GM13976 (cell line): ENCODE measurements around the gene CRYZL1.

Source experiments
- DNase-seq: peaks from one replicate; pipeline ENCODE4 v3.0.0; 2012; ENCODE audit warnings: low spot score
- in situ Hi-C: fragments of 300-500 bp; cut with MboI; formaldehyde crosslinking; loops from one replicate; pipeline ENCODE4 v1.12.0; 2022; ENCODE audit warnings: low sequenced_read_pairs, mixed read lengths, inconsistent platforms; ENCODE audit not compliant: unreplicated experiment
- TF ChIP-seq, protein P1 (sequence below): IDR thresholded peaks from 2 replicates; pipeline ENCODE4 v1.5.1; 2012; ENCODE audit warnings: borderline replicate concordance, mild to moderate bottlenecking; ENCODE audit not compliant: insufficient read depth; ENCODE audit errors: extremely low read depth, missing control alignments, control extremely low read depth

Gene CRYZL1

DNA sequence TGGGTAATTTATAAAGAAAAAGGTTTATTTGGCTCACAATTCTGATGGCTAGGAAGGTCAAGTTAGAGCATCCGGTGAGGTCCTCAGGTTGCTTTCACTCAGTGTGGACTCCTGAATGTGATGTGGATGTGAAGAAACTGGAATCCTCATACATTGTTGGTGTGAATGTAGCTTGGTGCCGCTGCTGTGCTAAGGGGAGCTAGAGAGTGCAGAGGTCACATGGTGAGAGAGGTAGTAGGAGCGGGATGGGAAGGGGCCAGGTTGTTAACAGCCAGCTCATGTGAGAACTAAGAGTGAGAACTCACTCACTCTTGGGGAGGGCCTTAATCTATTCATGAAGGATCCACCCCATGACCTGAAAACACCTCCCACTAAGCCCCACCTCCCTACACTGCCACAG lies 22.6 kb upstream of the CRYZL1 start:
- in situ Hi-C loops, result no loop called here
- TF ChIP-seq, protein P1, sequence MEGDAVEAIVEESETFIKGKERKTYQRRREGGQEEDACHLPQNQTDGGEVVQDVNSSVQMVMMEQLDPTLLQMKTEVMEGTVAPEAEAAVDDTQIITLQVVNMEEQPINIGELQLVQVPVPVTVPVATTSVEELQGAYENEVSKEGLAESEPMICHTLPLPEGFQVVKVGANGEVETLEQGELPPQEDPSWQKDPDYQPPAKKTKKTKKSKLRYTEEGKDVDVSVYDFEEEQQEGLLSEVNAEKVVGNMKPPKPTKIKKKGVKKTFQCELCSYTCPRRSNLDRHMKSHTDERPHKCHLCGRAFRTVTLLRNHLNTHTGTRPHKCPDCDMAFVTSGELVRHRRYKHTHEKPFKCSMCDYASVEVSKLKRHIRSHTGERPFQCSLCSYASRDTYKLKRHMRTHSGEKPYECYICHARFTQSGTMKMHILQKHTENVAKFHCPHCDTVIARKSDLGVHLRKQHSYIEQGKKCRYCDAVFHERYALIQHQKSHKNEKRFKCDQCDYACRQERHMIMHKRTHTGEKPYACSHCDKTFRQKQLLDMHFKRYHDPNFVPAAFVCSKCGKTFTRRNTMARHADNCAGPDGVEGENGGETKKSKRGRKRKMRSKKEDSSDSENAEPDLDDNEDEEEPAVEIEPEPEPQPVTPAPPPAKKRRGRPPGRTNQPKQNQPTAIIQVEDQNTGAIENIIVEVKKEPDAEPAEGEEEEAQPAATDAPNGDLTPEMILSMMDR, result no peak
- DNase-seq, result no peak

DNA sequence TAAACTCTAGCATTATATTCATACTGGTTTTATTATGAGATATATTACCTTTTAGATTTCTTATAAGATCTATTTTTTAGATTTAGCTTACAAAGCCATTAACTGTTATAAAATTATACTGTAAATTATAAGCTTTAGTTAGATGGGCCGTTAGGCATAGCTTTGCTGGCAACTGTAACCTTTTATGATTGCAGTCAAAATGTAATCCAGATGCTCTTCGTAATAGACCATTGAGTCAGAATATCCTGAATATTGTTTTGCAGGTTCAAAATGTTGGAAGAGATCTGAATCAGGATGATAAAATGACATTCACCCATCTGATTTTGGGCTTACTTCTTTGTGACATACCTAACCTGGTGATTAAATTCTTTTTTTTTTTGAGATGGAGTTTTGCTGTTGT lies 21.7 kb upstream of the CRYZL1 start:
- in situ Hi-C loops, result no loop called here
- TF ChIP-seq, protein P1, result no peak
- no peak for DNase-seq

DNA sequence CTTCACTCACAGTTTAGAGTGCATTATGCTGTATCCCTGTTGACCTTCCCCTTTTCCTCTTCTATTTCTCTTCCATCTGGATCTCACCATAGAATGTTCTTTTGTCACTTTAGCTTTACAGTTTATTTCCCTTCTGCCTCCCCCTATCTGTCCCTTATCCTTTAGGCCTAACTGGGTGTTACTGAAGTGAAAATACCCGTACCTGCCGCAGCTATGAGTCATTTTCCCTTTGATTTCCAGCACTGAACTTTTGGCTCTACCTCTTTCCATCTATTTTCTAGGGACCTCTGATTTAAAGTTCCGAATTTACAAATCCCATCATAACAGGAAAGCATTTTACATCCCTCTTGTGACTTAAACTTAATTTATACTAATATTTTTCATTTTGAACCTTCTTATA lies 20.5 kb upstream of the CRYZL1 start:
- in situ Hi-C loops, result no loop called here

DNA sequence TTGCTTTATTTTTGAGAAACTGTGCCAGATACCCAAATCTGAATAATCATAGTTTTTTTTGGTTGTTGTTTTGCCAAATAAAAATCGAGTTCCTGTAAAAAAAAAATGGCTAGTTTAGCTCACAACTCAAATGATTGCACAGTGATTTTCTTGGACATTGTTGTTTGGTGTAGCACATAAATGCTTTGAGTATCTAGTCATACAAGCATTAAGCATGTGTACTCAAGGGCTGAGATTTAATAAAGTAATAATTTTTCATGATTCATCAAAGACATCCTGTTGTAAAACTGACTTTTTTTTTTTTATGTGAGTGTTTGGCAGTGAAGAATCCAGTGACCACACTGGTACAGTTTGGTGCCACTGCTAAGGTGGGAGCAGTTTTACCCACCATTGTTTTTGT lies 19.6 kb upstream of the CRYZL1 start:
- no peak for DNase-seq
- TF ChIP-seq, protein P1, result no peak
- in situ Hi-C loops, result no loop called here

More for the DNA sequence above, 20.5 kb upstream of the CRYZL1 start:
- TF ChIP-seq, protein P1, result no peak
- no peak for DNase-seq

DNA sequence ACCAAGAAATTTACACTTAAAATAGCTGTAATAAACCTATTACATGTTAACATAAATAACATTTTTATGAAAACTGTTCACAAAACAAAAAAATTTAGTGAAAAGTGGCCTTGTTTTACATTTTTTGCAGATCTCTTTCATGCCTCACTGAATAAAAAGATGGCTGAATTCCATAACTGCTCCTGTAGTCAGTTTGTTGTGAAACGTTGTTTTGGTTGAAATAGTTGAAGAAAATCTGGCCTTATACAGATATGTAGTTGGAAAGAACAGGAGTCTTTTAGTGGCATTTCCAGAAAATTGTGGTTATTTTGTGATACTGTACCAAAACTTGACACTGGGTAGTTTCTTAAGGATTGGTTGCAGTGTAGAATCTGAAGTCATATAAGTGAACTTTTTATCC lies 18.9 kb upstream of the CRYZL1 start:
- TF ChIP-seq, protein P1, result no peak
- no peak for DNase-seq
- in situ Hi-C loops, result no loop called here

DNA sequence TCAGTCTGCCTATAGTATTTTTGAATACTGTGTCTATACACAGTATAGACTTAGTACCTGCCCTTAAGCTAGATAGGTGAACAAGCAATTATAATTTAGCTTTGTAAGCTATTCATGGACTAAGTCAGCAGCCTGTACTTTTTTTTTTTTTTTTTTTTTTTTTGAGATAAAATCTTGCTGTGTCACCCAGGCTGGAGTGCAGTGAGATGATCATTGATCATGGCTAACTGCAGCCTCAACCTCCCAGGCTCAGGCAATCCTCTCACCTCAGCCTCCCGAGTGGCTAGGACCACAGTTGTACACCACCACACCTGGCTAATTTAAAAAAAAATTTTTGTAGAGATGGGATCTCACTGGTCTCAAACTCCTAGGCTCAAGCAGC lies 18.0 kb upstream of the CRYZL1 start:
- in situ Hi-C loops, result no loop called here
- no peak for DNase-seq
- TF ChIP-seq, protein P1, result no peak

DNA sequence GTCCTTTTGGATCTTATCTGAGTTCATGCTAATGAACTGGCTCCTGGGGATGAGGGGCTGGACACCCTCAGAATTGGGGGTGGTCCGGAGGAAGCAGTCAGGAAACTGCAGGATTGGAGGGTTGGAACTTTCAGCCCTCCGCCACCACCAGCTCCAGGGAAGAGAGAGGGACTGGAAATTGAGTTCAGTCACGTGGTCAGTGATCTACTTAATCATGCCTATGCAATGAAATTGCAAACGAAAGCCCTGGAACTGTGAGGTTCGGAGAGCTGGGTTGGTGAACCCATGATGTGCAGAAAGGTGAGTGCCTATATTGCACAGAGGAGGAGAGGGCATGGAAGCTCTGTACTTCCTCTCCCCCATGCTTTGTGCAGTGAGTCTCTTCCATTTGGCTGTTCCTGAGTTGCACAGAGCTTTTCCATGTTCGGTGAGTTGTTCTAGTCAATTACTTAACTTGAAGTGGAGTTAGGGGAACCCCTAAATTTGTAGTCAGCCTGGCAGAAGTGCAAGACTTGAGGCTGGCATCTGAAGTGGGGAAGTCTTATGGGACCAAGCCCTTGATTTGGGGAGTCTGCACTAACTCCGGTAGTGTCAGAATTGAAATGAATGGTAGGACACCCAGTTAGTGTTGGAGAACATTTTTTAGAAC lies 17.5 kb upstream of the CRYZL1 start:
- TF ChIP-seq, protein P1, result no peak
- in situ Hi-C loops, result no loop called here
- no peak for DNase-seq
